ENCODE measurements around the gene CEBPE.
A peak's percentile ranks its signal among the peaks of the same experiment; 100 is the strongest.
"Not testable (repeated sequence)": the region's sequence is repeated elsewhere in the genome, so short reads cannot be mapped to it uniquely, and the experiment has no call there.

The CEBPE gene

GRCh38 chr14:23120541-23121251 is 1.6 kb upstream of the CEBPE start:
- DNase-seq, result peak; percentile 69 to 70

DNA sequence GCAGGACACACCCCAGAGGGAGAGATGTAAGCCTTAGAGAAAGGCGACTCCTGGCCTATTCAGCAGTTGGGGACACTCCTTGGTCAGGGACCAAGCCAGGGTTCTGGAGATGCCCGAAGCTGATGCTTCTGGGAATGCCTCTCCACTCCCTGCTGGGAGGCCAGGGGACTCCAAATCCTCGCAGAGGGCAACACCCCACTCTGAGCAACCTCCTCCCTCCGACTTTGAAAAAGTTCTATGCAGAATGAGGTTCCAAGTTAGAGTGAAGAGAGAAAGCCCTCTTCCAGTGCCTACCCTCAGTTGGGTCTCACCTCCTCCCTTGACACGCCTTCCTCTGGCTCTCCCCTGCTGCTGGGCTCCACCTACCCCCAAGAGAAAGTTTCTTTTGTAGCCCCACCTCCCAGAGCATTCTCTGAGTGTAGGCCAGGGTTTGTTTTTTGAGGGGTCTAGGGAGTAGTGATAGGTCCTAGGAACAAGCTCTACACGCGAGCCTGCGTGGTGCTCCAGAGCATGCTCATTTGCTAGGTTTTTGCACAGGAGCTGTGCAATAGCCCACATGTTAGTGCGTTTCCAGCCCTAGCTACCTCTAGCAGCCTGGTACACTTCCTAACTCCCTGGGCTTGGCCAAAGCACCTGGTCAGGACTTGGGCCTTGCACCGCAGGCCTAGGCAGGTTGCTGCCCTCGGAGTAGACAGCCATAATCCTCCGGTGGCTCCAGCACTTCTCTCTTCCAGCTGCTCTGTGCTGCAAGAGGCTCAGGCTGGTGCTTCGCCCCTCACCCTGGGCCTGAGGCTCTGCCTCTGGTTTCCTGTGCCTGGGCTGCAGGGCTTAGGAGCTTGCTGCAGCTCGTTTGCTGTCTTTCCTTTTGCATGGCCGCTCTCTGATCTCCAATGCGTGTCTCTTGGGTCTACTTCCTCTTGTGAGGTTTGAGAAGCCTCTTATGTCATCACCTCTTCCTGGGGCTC is 590 bp upstream of the CEBPE start:
- DNase-seq, result no peak

DNA sequence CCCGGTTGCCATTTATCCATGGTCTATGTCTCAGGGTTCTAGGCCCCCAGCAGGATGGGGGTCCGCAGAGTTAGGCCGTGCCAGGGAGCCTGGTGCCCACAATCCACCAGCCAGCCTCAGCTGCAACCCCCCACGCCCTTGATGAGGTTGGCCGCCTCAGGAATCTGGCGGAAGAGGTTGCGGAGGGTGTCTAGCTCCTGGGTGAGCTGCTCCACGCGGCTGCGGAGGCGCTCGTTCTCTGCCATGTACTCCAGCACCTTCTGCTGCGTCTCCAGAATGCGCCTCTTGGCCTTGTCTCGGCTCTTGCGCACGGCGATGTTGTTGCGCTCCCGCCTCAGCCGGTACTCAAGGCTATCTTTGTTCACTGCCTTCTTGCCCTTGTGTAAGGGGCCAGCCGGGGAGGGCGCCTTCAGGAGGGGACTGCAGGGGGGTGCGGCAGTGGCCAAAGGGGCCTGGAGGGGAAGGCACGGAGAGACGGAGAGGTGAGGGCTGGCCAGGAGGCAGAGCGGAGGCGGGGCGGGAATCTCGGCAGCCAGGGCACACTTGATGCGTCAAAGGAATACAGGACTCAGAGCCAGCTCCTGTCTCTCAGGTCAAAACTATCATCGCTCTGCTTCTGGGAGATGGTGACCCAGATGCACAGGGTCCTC is 1.6 kb downstream of the CEBPE start:
- no peak for DNase-seq

GRCh38 chr14:23115918-23116317 is 3.1 kb downstream of the CEBPE start:
- DNase-seq, result no peak

DNA sequence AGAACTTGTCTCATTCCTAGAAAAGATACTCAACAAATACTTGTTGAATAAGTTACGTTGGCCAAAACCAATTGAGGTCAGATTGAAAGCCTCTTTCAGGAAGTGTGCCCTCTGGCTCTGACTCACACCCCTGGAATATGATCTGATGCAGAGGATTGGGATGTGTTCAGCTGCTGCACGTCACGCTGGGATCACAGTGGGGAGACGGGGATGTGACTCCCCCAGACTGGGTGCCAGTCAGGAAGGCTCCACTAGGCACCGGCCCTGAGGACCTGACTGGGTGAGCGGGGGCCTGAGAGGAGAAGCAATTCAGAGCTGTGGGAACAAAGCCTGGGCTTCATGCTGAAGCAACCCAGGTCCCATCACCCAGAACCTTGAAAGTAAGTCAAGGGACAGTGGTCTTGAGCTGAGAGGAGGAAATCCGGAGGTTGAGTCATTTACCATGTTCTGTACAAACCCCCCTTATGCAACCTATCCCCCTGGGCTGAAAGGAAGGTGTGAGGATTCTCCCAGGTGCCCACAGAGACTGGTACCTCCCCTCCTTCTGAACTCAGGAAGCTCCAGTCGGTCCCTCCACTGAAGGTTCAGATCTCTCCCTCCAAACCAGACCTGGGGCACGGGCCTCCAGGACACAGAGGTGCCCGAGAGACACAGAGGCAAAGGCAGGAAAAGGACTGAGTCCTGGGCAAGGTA is 3.9 kb downstream of the CEBPE start:
- no peak for DNase-seq

DNA sequence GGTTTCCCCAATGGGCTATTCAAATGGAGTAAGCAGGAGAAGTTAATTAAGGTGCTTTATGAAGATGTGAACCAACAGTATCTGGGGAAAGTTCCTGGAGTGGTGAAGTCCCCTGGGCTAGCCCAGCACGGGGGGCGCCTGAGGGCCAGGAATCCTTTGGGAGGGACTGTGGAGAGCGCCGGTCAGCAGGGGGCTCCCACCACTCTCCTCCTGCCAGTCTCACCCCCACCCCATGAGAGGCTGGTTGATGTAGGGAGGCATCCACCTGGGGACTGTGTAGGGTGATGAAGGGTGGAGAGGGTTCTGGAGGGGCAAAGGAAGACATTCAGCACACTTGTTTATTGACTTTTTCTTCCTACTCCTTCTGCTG is 4.4 kb downstream of the CEBPE start:
- DNase-seq, result no peak

DNA sequence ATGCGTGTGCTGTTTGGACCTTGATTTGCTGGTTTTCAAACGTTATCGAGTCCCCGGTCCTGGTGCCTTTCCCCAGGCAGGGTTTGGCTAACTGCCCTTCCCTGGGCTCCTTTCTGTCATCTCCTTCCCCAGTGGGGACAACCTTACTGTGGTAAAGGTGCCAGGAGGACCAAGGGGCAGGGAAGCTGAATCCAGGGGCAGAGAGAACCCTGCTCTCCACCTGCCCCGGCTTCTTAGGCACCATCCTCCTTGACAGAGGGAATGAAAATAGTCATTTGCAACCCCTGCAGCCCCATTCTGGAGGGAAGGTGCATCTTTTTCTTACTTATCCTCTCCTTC is 5.0 kb downstream of the CEBPE start:
- no peak for DNase-seq

DNA sequence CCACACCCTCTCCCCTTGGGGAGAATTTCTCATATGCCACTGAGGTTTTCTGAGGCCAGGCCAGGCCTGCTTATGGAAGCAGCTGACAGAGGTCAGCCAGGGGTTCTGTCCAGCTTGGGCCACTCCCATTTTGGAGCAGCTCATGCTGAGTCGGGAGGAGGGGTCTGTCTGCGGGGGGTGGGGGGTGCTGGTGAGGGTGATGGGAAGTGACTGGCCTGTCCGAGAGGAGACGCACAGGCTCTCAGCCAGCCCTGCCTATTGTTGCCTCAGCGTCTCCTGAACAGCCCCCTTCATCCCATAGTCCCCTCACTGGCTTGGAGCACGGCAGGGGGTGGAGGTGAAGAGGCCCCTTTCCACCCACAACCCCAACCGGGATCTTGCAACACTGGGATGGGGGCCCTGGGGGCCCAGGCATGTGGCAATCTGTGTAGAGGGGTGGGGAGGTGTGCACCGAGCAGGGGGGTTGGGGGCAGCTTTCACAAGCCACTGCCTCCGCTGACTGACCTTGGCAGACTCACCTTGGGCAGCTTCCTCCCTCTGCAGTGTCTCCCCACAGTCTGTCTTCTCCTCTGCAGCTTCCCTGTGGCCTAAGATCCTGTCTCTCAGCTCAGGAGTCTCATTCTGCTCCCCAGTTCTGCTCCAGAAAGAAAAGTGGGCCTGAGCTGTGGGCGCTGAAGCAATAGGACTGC is 5.5 kb downstream of the CEBPE start:
- no peak for DNase-seq

- no peak for DNase-seq
Observed at GRCh38 chr14:23112359-23113178, 6.5 kb downstream of the CEBPE start.

DNA sequence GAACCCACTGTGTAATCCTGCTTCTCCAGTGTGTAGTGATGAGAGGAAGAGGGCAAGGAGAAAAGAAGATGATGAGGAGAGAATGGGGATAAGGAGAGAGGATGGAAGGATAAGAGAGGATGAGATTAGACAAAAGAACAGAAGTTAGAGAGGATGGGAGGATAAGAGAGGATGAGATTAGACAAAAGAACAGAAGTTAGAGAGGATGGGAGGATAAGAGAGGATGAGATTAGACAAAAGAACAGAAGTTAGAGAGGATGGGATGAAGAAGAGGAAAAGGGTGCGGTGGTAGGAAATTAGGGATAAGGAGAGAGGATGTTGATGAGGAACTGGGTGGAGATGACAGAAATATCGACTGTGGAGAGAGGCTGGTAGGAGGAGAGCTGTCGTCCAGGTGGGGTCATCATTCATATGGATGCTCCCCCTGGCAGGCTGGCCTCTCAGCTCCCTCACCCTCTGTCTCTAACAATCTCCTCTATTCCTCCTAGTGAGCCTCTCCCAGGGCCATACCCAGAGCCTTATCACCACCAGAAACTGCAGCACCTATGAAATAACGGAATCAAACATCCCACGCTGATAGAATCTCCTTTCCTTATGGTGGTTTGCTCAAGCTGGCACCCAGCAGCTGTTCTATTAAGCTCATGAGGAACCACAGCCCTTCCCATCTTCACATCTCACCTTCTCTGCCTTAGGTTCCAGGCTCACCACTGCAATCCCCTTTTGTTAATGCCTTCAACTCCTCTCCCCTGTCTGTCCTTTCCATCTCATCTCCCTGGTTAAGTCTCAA is 8.3 kb downstream of the CEBPE start:
- no peak for DNase-seq

GRCh38 chr14:23109769-23110168 is 9.3 kb downstream of the CEBPE start:
- DNase-seq, result no peak

- DNase-seq, result not testable (repeated sequence)
Observed at GRCh38 chr14:23108169-23108568, 10.9 kb downstream of the CEBPE start.

DNA sequence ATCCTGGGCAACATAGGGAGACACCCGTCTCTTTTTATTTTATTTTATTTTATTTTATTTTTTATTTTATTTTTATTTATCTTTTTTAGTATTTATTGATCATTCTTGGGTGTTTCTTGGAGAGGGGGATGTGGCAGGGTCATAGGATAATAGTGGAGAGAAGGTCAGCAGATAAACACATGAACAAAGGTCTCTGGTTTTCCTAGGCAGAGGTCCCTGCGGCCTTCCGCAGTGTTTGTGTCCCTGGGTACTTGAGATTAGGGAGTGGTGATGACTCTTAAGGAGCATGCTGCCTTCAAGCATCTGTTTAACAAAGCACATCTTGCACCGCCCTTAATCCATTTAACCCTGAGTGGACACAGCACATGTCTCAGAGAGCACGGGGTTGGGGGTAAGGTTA is 11.4 kb downstream of the CEBPE start:
- DNase-seq, result not testable (repeated sequence)

DNA sequence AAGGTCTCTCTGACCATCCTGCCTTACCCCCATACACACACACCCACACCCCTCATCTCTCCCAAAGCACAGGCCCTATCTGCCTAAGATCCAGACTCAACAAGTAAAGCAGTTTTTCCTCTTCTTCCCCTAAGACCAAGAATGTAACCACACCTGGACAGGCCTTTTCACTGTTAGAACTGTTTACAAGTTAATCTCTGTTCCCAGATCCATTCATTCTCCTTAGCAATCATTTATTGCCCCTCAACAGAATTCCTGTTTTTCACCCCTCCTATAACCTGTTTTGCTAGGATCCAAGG is 12.4 kb downstream of the CEBPE start:
- DNase-seq, result no peak

DNA sequence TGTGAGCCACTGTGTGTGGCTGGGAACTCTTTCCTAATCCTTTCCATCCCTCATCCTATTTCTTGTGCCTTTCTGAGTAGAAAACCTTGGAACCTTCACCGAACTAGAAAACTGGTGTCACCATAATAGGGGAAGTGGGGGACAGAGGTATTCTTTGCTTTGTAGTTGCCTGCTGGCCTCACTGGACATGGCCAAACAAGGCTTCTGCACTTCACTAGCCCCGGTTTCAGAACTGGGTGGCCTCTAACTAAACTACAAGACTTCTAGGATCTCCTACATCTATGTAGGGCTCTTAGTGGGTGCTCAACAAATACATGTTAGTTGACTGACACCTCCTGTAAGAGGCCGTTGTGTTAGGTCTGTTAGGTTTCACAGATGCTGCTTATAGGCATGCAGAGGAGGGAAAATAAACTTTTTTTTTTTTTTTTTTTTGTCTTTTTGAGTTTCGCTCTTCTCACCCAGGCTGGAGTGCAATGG is 13.7 kb downstream of the CEBPE start:
- DNase-seq, result no peak

- DNase-seq, result no peak
Observed at GRCh38 chr14:23104591-23105347, 14.3 kb downstream of the CEBPE start, which contains the start of gene CIROP. CIROP (minus strand) TSS chr14:23104989; CDS start chr14:23104920, 69 bp downstream.

DNA sequence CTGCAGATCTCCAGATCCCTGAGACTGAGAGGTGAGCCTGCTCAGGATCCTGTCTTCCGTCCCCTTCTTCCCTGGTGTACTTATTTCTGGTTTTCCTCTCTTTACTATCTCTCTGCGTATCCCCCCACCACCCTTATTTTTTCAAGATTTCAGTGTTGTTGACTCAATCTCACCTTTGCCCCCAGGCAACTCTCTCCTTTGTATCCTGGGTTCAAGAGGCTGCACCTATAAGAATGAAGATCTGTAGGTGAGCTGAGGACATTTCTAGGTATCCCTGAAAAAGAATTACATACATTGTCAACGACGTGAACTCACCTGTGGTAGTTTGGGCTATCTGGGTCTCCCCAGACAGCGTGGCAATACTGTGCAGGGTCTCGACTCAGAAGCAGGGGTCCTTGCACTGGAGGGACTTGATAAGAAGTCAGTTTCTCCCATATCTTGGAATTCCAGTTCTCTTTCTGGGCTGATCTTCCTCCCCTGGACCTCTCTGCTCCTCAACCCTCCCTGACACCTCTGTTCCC is 14.9 kb downstream of the CEBPE start:
- DNase-seq, result no peak

GRCh38 chr14:23103581-23103980 is 15.5 kb downstream of the CEBPE start:
- DNase-seq, result no peak

DNA sequence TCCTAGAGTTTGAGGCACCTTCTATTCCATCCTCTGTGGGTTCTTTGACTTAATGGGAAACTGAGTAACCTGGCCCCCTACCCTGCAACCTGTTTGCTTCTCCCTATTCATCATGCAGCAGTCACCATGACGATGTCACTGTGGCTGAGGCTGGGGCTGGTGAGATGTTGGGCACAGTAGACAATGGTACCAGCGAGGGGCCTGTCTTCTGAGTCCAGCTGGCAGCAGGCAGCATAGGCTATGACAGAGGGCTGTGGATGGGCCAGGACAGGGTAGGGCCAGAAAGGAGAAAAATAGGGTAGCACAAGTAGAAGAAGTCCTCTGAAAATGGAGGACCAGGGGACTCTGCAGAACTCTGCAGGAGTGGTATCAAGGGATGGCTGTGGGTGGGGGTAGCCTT is 16.3 kb downstream of the CEBPE start:
- DNase-seq, result no peak

All from stimulated activated CD4-positive, alpha-beta T cell treated with anti-CD3 and anti-CD28 coated beads, Interleukin-4, amount 100 ng/mL, for 4 hours (primary cell).